Endothelial cell of umbilical vein (primary cell): ENCODE data around the gene TMIGD3. TPM values are rescaled to one million over a fixed set of nuclear protein-coding genes. Genes with fewer than 3 reads are reported as not detected.

Experiments used
- BruUV-seq: library from RNA; stranded (reverse); fragments of 400-500 nt; replicated peaks from 2 replicates; lab custom pipeline; 2021; lab: Mats Ljungman, UMichigan
- CTCF ChIA-PET: fragments of 300-600, 350-600 bp; sonication (Branson Sonifier 250); formaldehyde crosslinking; loops from one replicate; lab custom pipeline; 2021; ENCODE audit warnings: antibody characterized with exemption, inconsistent platforms; lab: Charles Lee
- POLR2A ChIA-PET: fragments of 300-600, 350-600 bp; sonication (Branson Sonifier 250); formaldehyde crosslinking; loops from one replicate; lab custom pipeline; 2021; ENCODE audit warnings: antibody characterized with exemption, inconsistent platforms; lab: Charles Lee
- DNase-seq: peaks from one replicate; pipeline ENCODE4 v3.0.0-alpha.2; 2011; ENCODE audit warnings: low read depth, low spot score
- FAIRE-seq: peaks from 2 replicates; lab custom pipeline; 2011; peaks lifted over from hg19 to GRCh38; lab: Jason Lieb, UNC
- H2AFZ ChIP-seq: 2 replicates; pipeline ENCODE4 v1.6.0; 2012; ENCODE audit warnings: low read depth, low read length, control low read depth, inconsistent platforms
- H3K27ac ChIP-seq: 2 replicates; pipeline ENCODE4 v1.5.1; 2011; ENCODE audit warnings: low read depth, mild to moderate bottlenecking, control low read depth, low read length, moderate library complexity; ENCODE audit not compliant: insufficient read depth
- H3K27me3 ChIP-seq, 2 experiments: 2 replicates each; pipeline versions ENCODE4 v1.6.0 to v1.6.1; 2011; ENCODE audit warnings: low read length in 2 of 2, mixed read lengths in 1 of 2; ENCODE audit not compliant: control insufficient read depth in 2 of 2, insufficient read depth in 2 of 2
- H3K36me3 ChIP-seq, 2 experiments: 2 replicates in 1 of 2; 3 replicates in 1 of 2; pipeline ENCODE4 v1.5.1; 2011; ENCODE audit warnings: low read length in 2 of 2, mild to moderate bottlenecking in 1 of 2, moderate library complexity in 1 of 2; ENCODE audit not compliant: control insufficient read depth in 2 of 2, insufficient read depth in 2 of 2; ENCODE audit errors: extremely low read depth in 1 of 2
- H3K4me1 ChIP-seq: 3 replicates; pipeline ENCODE4 v1.5.1; 2011; ENCODE audit warnings: mild to moderate bottlenecking, low read length; ENCODE audit not compliant: control insufficient read depth, insufficient read depth; ENCODE audit errors: extremely low read depth
- H3K4me2 ChIP-seq: 2 replicates; pipeline ENCODE4 v1.6.1; 2011; ENCODE audit warnings: low read length, control low read depth, mixed read lengths; ENCODE audit not compliant: insufficient read depth
- H3K4me3 ChIP-seq, 3 experiments: fragments of 200-600 bp in 1 of 3; sonication (generic), shearing (Covaris generic) in 1 of 3; replicated peaks in 1 of 3; 2 replicates each; pipeline ENCODE4 v1.5.1; 2011 to 2016; ENCODE audit warnings: control low read depth in 3 of 3, low read length in 3 of 3, mild to moderate bottlenecking in 2 of 3, inconsistent platforms in 1 of 3, low read depth in 1 of 3, moderate library complexity in 1 of 3; ENCODE audit not compliant: insufficient read depth in 1 of 3
- H3K79me2 ChIP-seq: 2 replicates; pipeline ENCODE4 v1.6.0; 2012; ENCODE audit warnings: low read length, inconsistent platforms; ENCODE audit not compliant: control insufficient read depth, insufficient read depth
- H3K9ac ChIP-seq: replicated peaks from 2 replicates; pipeline ENCODE3; 2011; ENCODE audit warnings: low read length, control low read depth; ENCODE audit not compliant: insufficient read depth; ENCODE audit errors: extremely low read depth
- H3K9me1 ChIP-seq: replicated peaks from 3 replicates; pipeline ENCODE4 v1.6.0; 2011; ENCODE audit warnings: mild to moderate bottlenecking, low read length; ENCODE audit not compliant: control insufficient read depth, insufficient read depth; ENCODE audit errors: extremely low read depth
- H3K9me3 ChIP-seq: replicated peaks from 2 replicates; pipeline ENCODE4 v1.5.1; 2012; ENCODE audit warnings: low read length, inconsistent platforms; ENCODE audit not compliant: control insufficient read depth, insufficient read depth
- H4K20me1 ChIP-seq: replicated peaks from 2 replicates; pipeline ENCODE3; 2011; ENCODE audit warnings: mild to moderate bottlenecking, low read length; ENCODE audit not compliant: control insufficient read depth, insufficient read depth; ENCODE audit errors: extremely low read depth
- EZH2 ChIP-seq: IDR thresholded peaks from 2 replicates; pipeline ENCODE4 v1.6.1; 2012; ENCODE audit warnings: borderline replicate concordance, low read depth, mild to moderate bottlenecking, moderate library complexity, low read length, inconsistent platforms; ENCODE audit not compliant: severe bottlenecking
- FOS ChIP-seq: IDR thresholded peaks from 2 replicates; pipeline ENCODE4 v1.6.1; 2011; ENCODE audit warnings: mild to moderate bottlenecking, low read length, moderate library complexity, borderline replicate concordance; ENCODE audit not compliant: insufficient read depth
- GATA2 ChIP-seq: IDR thresholded peaks from 2 replicates; pipeline ENCODE4 v1.7.0; 2011; ENCODE audit warnings: low read depth, mild to moderate bottlenecking, moderate library complexity, mixed read lengths, low read length; ENCODE audit not compliant: insufficient read length, insufficient read depth
- POLR2A ChIP-seq: IDR thresholded peaks from 2 replicates; pipeline ENCODE4 v1.6.1; 2012; ENCODE audit warnings: low read depth, mild to moderate bottlenecking, control low read depth, low read length
- dilution Hi-C: fragments of 300-500 bp; cut with MboI; formaldehyde crosslinking; loops from one replicate; pipeline ENCODE4 v1.15.0; 2019; ENCODE audit warnings: low sequenced_read_pairs; ENCODE audit not compliant: extremely low pct_ligation_motif_present
- intact Hi-C: fragments of 100-400 bp; cut with micrococcal nuclease; formaldehyde crosslinking; loops from one replicate; pipeline ENCODE4 v1.10.0; 2022
- polyA plus RNA-seq, 4 experiments: library from polyadenylated mRNA; depleted of rRNA in 3 of 4; stranded (reverse) in 3 of 4; unstranded in 1 of 4; fragments of >200 nt; gene quantifications; 2 replicates each; pipeline versions ENCODE4 v1.2.1 to v1.2.3, GENCODE V29; 2011 to 2012; ENCODE audit warnings: missing spikeins in 1 of 4
- total RNA-seq: library from RNA; stranded (reverse); gene quantifications from 2 replicates; pipeline ENCODE4 v1.2.3, GENCODE V29; 2021
- TF ChIP-seq, protein P1 (sequence below), 2 donors: IDR thresholded peaks; 1 replicate in 1 of 2; 2 replicates in 1 of 2; pipeline ENCODE4 v1.5.1; 2011; ENCODE audit warnings: low read length in 2 of 2, mild to moderate bottlenecking in 2 of 2, moderate library complexity in 2 of 2, control low read depth in 1 of 2, inconsistent platforms in 1 of 2, low read depth in 1 of 2; ENCODE audit not compliant: insufficient read depth in 1 of 2; ENCODE audit errors: extremely low read depth in 1 of 2

The TMIGD3 gene
- total and polyA plus RNA-seq, 2 donors (not counting 3 experiments of a cell fraction or from before 2014, with no cell fraction given), result 0.07 to 0.49 TPM

DNA sequence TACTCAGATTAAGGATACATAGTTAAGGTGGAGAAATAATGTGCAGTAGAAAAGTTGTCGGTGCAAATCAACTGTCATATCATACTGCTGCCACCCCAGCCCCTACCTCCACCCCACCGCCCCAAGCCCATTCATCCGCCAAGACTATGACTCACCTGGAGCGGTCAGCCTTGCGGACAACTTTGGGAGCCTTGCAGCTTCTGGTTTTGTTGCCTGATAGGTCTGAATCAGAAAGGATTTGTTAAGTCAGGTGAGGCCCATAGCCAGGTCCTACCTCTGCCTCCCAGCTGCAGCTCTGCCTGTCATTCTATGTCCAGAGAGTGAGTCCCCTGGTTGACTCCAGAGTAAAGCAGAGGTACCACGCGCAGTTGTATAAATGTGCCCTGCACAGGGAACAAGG, 17.0 kb downstream of the TMIGD3 start:
- H3K9me3 ChIP-seq, result no peaks in the 10 kb centered on the region
- no peaks in the 10 kb centered on the region for H3K9me1 ChIP-seq
- peaks cover 6 to 10% of the 10 kb centered on the region in 2 experiments for H3K27me3 ChIP-seq
- POLR2A ChIA-PET, result interaction anchor here (0.6 kb wide), 1 partner anchor 472 kb away, joined by 3 read pairs; no protein-coding TSS in a partner anchor
- no peak for TF ChIP-seq FOS
- TF ChIP-seq, protein P1, sequence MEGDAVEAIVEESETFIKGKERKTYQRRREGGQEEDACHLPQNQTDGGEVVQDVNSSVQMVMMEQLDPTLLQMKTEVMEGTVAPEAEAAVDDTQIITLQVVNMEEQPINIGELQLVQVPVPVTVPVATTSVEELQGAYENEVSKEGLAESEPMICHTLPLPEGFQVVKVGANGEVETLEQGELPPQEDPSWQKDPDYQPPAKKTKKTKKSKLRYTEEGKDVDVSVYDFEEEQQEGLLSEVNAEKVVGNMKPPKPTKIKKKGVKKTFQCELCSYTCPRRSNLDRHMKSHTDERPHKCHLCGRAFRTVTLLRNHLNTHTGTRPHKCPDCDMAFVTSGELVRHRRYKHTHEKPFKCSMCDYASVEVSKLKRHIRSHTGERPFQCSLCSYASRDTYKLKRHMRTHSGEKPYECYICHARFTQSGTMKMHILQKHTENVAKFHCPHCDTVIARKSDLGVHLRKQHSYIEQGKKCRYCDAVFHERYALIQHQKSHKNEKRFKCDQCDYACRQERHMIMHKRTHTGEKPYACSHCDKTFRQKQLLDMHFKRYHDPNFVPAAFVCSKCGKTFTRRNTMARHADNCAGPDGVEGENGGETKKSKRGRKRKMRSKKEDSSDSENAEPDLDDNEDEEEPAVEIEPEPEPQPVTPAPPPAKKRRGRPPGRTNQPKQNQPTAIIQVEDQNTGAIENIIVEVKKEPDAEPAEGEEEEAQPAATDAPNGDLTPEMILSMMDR (IDR thresholded peaks at IDR 0.05; ENCODE audit: extremely low read depth in 1 of 2, insufficient read depth in 1 of 2, low read depth in 1 of 2, low read length in 2 of 2), result no peak
- no peak for TF ChIP-seq POLR2A
- no peak for TF ChIP-seq EZH2
- TF ChIP-seq GATA2, result no peak
- BruUV-seq, result no TSS peak
- no peak for FAIRE-seq
- H3K9ac ChIP-seq, result no peak overlapping the region
- no peaks in the 10 kb centered on the region for H3K36me3 ChIP-seq
- CTCF ChIA-PET, result interaction anchor here (1.3 to 2.1 kb wide), 2 partner anchors 21 to 283 kb away, joined by 7 to 12 read pairs; no protein-coding TSS in a partner anchor
- no peaks in the 10 kb centered on the region for H3K4me1 ChIP-seq
- no peak overlapping the region for H3K27ac ChIP-seq
- DNase-seq, result no peak
- H3K4me3 ChIP-seq, result no peak overlapping the region
- H4K20me1 ChIP-seq, result no peaks in the 10 kb centered on the region
- no peak overlapping the region for H2AFZ ChIP-seq
- H3K4me2 ChIP-seq, result no peak overlapping the region
- no peaks in the 10 kb centered on the region for H3K79me2 ChIP-seq
- dilution Hi-C loops, result no loop called here
- intact Hi-C loops, result no loop called here
